ENCODE results near the gene SOX11. TPM values are rescaled to one million over a fixed set of nuclear protein-coding genes. Genes with fewer than 3 reads are reported as not detected.

Gene SOX11
- total RNA-seq, 1 experiment from 2014 or later, result not detected

GRCh38 chr2:5723791-5724735 lies 31.9 kb downstream of the SOX11 start:
- no peak for DNase-seq (ENCODE audit: low read depth)

- DNase-seq (ENCODE audit: low read depth), result no peak
Observed at GRCh38 chr2:5725072-5725471, 32.9 kb downstream of the SOX11 start.

GRCh38 chr2:5725794-5726463 lies 33.7 kb downstream of the SOX11 start:
- DNase-seq (ENCODE audit: low read depth), result no peak

- no peak for DNase-seq (ENCODE audit: low read depth)
Observed at GRCh38 chr2:5727235-5727634, 35.1 kb downstream of the SOX11 start.

- no peak for DNase-seq (ENCODE audit: low read depth)
Observed at GRCh38 chr2:5729416-5729815, 37.2 kb downstream of the SOX11 start.

- no peak for DNase-seq (ENCODE audit: low read depth)
Observed at GRCh38 chr2:5730386-5730785, 38.2 kb downstream of the SOX11 start.

- DNase-seq (ENCODE audit: low read depth), result no peak
Observed at GRCh38 chr2:5734859-5735520, 42.8 kb downstream of the SOX11 start.

GRCh38 chr2:5735521-5735861 lies 43.3 kb downstream of the SOX11 start:
- no peak for DNase-seq (ENCODE audit: low read depth)

- no peak for DNase-seq (ENCODE audit: low read depth)
Observed at GRCh38 chr2:5736050-5736449, 43.9 kb downstream of the SOX11 start.

GRCh38 chr2:5736886-5737285 lies 44.7 kb downstream of the SOX11 start:
- DNase-seq (ENCODE audit: low read depth), result no peak

GRCh38 chr2:5740053-5740452 lies 47.9 kb downstream of the SOX11 start:
- no peak for DNase-seq (ENCODE audit: low read depth)

- DNase-seq (ENCODE audit: low read depth), result no peak
Observed at GRCh38 chr2:5740817-5741216, 48.6 kb downstream of the SOX11 start.

- DNase-seq (ENCODE audit: low read depth), result no peak
Observed at GRCh38 chr2:5741242-5741641, 49.1 kb downstream of the SOX11 start.

- DNase-seq (ENCODE audit: low read depth), result no peak
Observed at GRCh38 chr2:5742126-5742525, 49.9 kb downstream of the SOX11 start.

GRCh38 chr2:5748391-5748790 lies 56.2 kb downstream of the SOX11 start:
- no peak for DNase-seq (ENCODE audit: low read depth)

GRCh38 chr2:5748946-5749345 lies 56.8 kb downstream of the SOX11 start:
- DNase-seq (ENCODE audit: low read depth), result no peak

GRCh38 chr2:5749347-5749746 lies 57.2 kb downstream of the SOX11 start:
- DNase-seq (ENCODE audit: low read depth), result no peak

Data from M059J (cell line).